ENCODE data around the gene IBTK. TPM values are rescaled to one million over a fixed set of nuclear protein-coding genes. Genes with fewer than 3 reads are reported as not detected.

The IBTK gene
- total and polyA plus RNA-seq, 2 of the 8 experiments (the other 6 are each of a cell fraction or from before 2014, with no cell fraction given) = 4.6 to 24.2 TPM

GRCh38 chr6:82160255-82160990 lies 87.1 kb downstream of the IBTK start (continued):
- TF ChIP-seq, protein P1, sequence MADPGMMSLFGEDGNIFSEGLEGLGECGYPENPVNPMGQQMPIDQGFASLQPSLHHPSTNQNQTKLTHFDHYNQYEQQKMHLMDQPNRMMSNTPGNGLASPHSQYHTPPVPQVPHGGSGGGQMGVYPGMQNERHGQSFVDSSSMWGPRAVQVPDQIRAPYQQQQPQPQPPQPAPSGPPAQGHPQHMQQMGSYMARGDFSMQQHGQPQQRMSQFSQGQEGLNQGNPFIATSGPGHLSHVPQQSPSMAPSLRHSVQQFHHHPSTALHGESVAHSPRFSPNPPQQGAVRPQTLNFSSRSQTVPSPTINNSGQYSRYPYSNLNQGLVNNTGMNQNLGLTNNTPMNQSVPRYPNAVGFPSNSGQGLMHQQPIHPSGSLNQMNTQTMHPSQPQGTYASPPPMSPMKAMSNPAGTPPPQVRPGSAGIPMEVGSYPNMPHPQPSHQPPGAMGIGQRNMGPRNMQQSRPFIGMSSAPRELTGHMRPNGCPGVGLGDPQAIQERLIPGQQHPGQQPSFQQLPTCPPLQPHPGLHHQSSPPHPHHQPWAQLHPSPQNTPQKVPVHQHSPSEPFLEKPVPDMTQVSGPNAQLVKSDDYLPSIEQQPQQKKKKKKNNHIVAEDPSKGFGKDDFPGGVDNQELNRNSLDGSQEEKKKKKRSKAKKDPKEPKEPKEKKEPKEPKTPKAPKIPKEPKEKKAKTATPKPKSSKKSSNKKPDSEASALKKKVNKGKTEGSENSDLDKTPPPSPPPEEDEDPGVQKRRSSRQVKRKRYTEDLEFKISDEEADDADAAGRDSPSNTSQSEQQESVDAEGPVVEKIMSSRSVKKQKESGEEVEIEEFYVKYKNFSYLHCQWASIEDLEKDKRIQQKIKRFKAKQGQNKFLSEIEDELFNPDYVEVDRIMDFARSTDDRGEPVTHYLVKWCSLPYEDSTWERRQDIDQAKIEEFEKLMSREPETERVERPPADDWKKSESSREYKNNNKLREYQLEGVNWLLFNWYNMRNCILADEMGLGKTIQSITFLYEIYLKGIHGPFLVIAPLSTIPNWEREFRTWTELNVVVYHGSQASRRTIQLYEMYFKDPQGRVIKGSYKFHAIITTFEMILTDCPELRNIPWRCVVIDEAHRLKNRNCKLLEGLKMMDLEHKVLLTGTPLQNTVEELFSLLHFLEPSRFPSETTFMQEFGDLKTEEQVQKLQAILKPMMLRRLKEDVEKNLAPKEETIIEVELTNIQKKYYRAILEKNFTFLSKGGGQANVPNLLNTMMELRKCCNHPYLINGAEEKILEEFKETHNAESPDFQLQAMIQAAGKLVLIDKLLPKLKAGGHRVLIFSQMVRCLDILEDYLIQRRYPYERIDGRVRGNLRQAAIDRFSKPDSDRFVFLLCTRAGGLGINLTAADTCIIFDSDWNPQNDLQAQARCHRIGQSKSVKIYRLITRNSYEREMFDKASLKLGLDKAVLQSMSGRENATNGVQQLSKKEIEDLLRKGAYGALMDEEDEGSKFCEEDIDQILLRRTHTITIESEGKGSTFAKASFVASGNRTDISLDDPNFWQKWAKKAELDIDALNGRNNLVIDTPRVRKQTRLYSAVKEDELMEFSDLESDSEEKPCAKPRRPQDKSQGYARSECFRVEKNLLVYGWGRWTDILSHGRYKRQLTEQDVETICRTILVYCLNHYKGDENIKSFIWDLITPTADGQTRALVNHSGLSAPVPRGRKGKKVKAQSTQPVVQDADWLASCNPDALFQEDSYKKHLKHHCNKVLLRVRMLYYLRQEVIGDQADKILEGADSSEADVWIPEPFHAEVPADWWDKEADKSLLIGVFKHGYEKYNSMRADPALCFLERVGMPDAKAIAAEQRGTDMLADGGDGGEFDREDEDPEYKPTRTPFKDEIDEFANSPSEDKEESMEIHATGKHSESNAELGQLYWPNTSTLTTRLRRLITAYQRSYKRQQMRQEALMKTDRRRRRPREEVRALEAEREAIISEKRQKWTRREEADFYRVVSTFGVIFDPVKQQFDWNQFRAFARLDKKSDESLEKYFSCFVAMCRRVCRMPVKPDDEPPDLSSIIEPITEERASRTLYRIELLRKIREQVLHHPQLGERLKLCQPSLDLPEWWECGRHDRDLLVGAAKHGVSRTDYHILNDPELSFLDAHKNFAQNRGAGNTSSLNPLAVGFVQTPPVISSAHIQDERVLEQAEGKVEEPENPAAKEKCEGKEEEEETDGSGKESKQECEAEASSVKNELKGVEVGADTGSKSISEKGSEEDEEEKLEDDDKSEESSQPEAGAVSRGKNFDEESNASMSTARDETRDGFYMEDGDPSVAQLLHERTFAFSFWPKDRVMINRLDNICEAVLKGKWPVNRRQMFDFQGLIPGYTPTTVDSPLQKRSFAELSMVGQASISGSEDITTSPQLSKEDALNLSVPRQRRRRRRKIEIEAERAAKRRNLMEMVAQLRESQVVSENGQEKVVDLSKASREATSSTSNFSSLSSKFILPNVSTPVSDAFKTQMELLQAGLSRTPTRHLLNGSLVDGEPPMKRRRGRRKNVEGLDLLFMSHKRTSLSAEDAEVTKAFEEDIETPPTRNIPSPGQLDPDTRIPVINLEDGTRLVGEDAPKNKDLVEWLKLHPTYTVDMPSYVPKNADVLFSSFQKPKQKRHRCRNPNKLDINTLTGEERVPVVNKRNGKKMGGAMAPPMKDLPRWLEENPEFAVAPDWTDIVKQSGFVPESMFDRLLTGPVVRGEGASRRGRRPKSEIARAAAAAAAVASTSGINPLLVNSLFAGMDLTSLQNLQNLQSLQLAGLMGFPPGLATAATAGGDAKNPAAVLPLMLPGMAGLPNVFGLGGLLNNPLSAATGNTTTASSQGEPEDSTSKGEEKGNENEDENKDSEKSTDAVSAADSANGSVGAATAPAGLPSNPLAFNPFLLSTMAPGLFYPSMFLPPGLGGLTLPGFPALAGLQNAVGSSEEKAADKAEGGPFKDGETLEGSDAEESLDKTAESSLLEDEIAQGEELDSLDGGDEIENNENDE (IDR thresholded peaks at IDR 0.05; ENCODE audit: insufficient replicate concordance, low read length) = no peak
- TF ChIP-seq YY1 (IDR thresholded peaks at IDR 0.05; ENCODE audit: low read depth, low read length) = no peak
- TF ChIP-seq NRF1 (IDR thresholded peaks at IDR 0.05; ENCODE audit: low read depth, low read length) = no peak
- TF ChIP-seq CTBP2 (IDR thresholded peaks at IDR 0.05; ENCODE audit: borderline replicate concordance, insufficient read depth, insufficient read length, low read length) = no peak
- no peak for TF ChIP-seq CHD1 (IDR thresholded peaks at IDR 0.05; ENCODE audit: low read depth, low read length)
- no peak for TF ChIP-seq SIRT6 (IDR thresholded peaks at IDR 0.05; ENCODE audit: low read length)

Data from H1 (cell line).